Dermis microvascular lymphatic vessel endothelial cell (primary cell): ENCODE measurements around the gene LMF2. TPM values are rescaled to one million over a fixed set of nuclear protein-coding genes. Genes with fewer than 3 reads are reported as not detected.
A peak's percentile ranks its signal among the peaks of the same experiment; 100 is the strongest.

Source experiments
- DNase-seq, 2 donors: peaks; one replicate each; pipeline versions ENCODE4 v3.0.0 to v3.0.0-alpha.2; 2010; ENCODE audit warnings: low read depth in 2 of 2
- total RNA-seq: library from RNA; depleted of rRNA; stranded (reverse); fragments of >200 nt; gene quantifications from 2 replicates; pipeline ENCODE4 v1.2.1, GENCODE V29; 2014

LMF2 gene
- total RNA-seq, 1 donor from 2014 or later, result 18.4 TPM

- DNase-seq, result no peak
Observed at GRCh38 chr22:50504369-50505211, 2.9 kb downstream of the LMF2 start.

- no peak for DNase-seq
Observed at GRCh38 chr22:50503475-50504145, 3.9 kb downstream of the LMF2 start.

- no peak for DNase-seq
Observed at GRCh38 chr22:50502628-50503474, 4.7 kb downstream of the LMF2 start.

DNA sequence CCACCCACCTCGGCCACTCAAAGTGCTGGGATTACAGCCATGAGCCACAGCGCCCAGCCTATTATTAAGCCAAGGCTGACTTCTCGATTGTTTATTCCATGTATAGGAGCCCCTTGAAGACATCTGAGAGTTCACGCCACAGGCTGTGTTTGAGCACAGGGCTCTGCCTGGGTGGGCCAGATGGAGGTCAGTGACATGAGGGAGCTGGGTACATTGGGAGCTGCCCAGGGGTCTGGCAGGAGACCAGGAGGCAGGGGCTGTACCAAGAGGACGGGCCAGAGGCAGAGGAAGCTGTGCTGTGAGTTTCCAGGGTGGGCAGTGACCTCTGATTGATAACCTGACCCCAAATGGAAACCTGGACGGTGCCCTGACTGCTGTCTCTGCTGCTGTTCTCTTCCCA lies 5.4 kb downstream of the LMF2 start:
- DNase-seq, result no peak

- DNase-seq, result no peak
Observed at GRCh38 chr22:50500452-50500851, 7.0 kb downstream of the LMF2 start.

GRCh38 chr22:50498322-50498890 lies 9.1 kb downstream of the LMF2 start:
- DNase-seq, result peak; percentile 37 to 68

DNA sequence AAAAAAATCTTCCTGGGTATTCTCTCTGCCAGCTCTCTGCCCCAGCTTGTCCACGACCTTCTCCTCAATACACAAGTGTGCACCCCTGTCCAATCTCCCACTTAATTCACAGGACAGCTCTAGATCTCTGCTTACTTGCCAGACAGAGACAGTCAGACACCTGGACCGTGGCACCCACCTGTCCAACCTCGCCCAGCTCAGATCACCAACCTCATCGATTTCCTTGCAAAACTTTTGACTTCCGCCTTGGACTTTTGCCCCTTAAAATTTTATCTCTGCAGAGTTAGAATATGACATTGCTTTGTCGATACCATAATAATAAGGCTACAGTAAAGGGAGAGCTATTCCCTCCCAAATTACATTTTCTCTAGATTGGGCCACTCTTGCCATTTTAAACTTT lies 10.4 kb downstream of the LMF2 start:
- DNase-seq, result no peak

DNA sequence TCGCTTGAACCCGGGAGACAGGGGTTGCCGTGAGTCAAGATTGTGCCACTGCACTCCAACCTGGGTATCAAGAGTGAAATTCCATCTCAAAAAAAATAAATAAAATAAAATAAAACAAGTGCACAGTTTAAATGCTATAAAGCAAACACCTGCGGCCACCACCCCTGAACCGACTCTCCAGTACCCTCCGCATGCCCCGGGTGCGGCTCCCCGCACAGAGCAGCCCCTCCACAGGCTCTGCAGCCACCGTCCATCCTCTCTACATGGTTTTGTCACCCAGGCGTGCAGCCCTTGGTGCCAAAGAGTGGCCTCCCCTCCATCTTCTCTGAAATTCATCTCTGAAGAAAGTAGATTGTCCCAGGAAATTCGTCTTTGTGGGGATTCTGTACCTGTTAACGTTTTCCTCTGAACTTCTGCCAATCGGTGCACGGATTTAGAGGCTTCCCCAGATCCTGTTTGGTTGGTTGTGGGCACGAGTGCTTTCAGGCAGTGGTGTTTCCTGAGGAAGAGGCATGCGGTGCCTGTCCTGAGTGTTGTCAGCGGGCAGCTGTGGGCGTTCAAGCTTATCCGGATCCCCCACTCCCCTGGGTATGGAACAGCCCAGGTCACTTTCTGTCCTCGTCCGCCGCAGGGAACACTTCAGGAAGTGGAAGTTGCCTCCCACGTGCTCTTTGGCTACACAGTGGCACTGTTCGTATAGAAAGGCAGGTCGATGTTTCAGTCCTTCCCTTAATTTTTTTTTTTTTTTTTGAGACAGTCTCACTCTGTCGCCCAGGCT lies 16.8 kb downstream of the LMF2 start:
- DNase-seq, result no peak

DNA sequence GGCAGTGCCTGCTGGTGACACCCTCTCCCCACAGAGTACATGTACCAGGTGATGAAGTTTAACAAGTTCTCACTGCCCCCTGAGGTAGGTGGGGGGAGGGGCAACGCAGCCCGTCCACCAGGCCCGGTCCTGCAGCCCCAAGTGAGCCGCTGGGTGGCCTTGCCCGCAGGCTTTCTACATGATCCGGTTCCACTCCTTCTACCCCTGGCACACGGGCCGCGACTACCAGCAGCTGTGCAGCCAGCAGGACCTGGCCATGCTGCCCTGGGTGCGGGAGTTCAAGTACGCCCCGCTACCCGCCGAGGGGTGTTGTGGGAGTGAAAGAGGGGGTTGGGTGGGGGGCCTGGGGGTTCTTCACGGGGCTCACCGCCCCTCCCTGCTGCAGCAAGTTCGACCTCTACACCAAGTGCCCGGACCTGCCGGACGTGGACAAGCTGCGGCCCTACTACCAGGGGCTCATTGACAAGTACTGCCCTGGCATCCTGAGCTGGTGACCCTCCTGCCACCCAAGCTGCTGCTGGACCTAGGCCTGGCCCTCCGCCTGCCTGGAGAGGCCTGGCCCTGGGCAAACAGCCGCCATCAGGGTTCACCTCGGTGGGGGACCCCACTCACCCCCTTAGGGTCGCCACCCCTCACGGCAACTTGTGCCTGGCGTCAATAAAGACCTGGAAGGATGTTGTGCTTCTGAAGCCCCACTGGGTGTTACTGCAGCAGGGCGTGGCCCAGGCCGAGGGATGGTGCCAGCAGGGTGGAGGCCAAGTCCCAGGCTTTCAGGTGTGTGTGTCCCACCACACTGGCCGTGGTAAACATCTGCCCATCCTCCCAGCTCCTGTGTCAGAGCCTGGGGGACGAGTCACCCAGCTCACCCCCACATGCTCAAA lies 17.9 kb downstream of the LMF2 start:
- no peak for DNase-seq

GRCh38 chr22:50488886-50489285 lies 18.6 kb downstream of the LMF2 start:
- DNase-seq, result no peak

DNA sequence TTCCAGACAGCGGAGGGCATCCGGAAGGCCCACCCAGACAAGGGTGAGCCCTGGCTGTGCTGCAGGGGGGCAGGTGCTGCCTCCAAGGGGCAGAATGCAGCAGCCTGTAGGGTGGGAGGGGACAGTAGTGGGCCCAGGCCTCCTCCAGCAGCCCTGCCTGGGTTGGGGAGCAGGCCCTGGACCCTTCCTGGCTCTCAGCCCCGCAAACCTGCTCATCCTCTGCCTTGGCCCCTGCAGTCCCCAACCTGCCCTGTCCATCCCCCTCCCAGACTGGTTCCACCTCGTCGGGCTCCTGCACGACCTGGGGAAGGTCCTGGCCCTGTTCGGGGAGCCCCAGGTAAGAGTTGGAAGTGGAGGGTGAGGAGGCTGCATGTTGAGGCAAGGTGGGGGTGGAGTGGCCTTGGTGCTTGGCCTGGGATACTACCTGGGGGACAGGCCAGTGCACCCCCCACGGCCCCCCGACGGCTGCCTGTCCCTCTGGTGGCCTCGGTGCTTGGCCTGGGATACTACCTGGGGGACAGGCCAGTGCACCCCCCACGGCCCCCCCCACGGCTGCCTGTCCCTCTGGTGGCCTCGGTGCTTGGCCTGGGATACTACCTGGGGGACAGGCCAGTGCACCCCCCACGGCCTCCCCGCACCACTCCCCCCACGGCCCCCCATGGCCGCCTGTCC lies 19.4 kb downstream of the LMF2 start:
- no peak for DNase-seq

GRCh38 chr22:50487290-50488005 lies 20.1 kb downstream of the LMF2 start:
- no peak for DNase-seq

- DNase-seq, result no peak
Observed at GRCh38 chr22:50486561-50487289, 20.8 kb downstream of the LMF2 start, which contains the start of gene MIOX. Gene MIOX, plus strand, starts transcription at chr22:50486859. Its CDS starts 39 bp downstream, at chr22:50486898.

DNA sequence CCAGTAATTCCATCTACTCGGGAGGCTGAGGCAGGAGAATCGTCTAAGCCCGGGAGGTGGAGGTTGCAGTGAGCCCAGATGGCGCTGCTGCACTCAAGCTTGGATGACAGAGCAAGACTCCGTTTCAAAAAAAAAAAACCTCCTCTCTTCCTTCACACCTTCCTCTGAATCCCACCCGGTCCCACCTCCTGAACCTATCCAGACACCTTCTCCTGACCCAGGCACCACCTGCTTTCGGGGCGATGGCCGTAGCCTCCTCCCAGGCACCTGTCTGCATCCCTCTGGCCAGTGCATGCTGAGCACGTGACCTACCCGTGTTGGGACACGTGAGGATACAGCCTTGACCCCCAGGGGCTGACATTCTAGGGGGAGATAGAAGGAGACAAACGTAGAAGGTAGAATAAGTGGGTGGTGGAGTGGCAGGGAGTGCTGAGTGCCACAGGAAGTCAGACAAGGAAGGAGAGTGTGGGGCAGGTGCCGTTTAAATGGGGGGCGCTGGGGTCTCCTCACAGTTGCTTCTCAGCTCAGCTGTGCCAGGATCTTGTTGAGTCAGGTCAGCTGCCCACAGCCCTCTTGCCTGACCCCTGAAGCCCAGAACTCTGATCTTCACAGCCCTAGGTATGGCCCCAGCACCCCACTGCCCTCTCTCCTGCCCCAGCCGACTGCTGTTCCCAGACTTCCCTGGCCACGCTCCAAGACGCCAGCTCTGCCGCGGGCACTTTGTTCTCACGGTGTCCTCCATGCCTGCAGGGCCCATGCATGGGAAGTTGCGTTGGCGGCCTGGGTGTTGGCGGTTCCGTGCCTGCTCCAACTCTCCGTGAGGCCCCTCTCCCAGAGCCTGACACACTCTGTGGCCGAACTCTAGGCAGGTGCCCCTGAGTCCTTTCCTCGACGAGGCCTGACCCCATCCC lies 22.0 kb downstream of the LMF2 start:
- no peak for DNase-seq

DNA sequence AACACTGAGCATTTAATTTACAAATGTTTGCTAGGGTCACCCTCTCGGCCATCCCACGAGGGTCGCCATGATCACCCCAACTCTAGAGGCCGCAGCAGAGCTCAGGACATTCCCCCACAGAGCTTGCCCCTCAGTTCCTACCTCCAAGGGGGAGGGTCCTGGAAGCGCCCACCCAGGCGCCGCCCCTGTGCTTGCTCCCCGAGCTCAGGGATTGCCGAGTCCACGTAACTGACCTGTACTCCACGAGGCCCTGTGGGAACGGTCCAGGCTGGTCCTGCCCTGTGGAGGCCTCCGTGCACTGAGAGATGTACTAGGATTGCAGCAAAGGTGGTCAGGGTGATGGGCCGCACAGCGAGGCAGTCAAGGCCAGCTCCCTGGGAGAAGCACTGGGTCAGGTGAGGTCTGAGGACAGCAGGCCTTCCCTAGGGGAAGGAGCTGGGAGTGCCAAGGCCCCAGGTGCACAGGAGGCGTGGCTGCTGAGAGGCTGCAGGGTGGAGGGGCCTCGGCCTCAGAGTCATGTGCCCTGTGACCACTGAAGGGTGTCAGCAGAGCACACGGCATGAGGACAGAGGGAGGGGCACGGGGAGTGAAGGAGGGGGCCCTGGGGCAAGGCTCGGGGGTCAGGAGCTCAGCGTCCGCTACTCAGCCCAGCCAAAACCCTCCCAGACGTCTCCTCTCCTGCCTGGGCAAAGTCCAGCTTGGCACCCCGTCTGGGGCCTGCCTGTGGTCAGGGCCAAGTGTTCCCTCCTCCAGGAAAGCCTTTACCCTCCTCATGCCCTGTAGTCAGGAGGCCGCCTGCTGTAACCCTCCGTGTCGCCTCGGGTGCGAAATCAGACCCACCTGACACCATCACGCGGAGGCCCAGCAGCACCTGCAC lies 23.3 kb downstream of the LMF2 start:
- no peak for DNase-seq

DNA sequence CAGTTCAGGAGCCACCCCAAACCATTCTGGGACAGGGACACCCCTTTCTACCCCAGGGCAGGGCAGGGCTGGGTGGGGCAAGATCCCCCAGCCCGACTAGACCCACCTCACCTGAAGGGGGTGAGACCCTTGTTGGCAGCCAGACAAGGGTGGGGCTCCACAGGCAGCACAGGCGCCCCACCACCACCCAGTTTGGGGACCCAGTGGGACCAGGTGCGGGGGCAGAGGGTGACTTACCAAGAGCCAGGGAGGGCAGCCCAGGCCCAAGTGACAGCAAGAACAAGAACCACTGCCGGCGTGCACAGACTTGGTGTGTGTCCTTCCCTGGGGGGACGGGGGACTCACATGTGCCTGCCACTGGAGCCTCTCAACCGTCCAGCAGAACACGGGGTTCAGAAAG lies 23.9 kb downstream of the LMF2 start:
- no peak for DNase-seq
